K562 (cell line): ENCODE results near the gene FOXO3. TPM values are rescaled to one million over a fixed set of nuclear protein-coding genes. Genes with fewer than 3 reads are reported as not detected.
A peak's percentile ranks its signal among the peaks of the same experiment; 100 is the strongest.

Source experiments
- ATAC-seq: fragments of 200-7000 bp; cut with Tn5 transposase; 3 replicates; pipeline ENCODE4 v1.9.1; 2020; ENCODE audit warnings: moderate library complexity
- BruUV-seq: library from RNA; stranded (reverse); fragments of 400-500 nt; replicated peaks from 2 replicates; lab custom pipeline; 2021; lab: Mats Ljungman, UMichigan
- CTCF ChIA-PET: fragments of 300-600 bp; formaldehyde crosslinking; extraction: SDS; loops from one replicate; lab custom pipeline; 2021; ENCODE audit warnings: low intra/inter-chr PET ratio; lab: Yijun Ruan, JAX
- POLR2A ChIA-PET: fragments of 300-600, 350-650 bp; sonication (Branson Sonifier 250); formaldehyde crosslinking; extraction: SDS; loops from one replicate; lab custom pipeline; 2021; ENCODE audit warnings: antibody characterized with exemption, inconsistent platforms; lab: Yijun Ruan, JAX
- DNase-seq, 4 experiments: peaks; one replicate each; pipeline versions ENCODE4 v3.0.0 to v3.0.0-alpha.2; 2011 to 2018; ENCODE audit warnings: low spot score in 3 of 4, mixed read lengths in 3 of 4; ENCODE audit errors: extremely low read depth in 1 of 4
- FAIRE-seq: peaks from 2 replicates; lab custom pipeline; 2011; peaks lifted over from hg19 to GRCh38; lab: Jason Lieb, UNC
- H2AFZ ChIP-seq: 2 replicates; pipeline ENCODE4 v1.6.0; 2011; ENCODE audit warnings: low read depth, low read length, control low read depth, inconsistent platforms
- H3K27ac ChIP-seq: fragments of 200-600 bp; 3 replicates; pipeline ENCODE4 v1.8.0; 2011; ENCODE audit warnings: low read depth, mild to moderate bottlenecking, control low read depth, inconsistent platforms, low read length, moderate library complexity, mixed read lengths; ENCODE audit errors: extremely low read depth
- H3K27me3 ChIP-seq, 2 experiments: fragments of 300-600 bp in 1 of 2; 2 replicates in 1 of 2; 3 replicates in 1 of 2; pipeline versions ENCODE4 v1.6.0 to v1.8.0; 2011; ENCODE audit warnings: inconsistent platforms in 2 of 2, low read length in 2 of 2, mild to moderate bottlenecking in 1 of 2, mixed read lengths in 1 of 2, moderate library complexity in 1 of 2; ENCODE audit not compliant: control insufficient read depth in 2 of 2, insufficient read depth in 2 of 2
- H3K36me3 ChIP-seq: fragments of 300-600 bp; 3 replicates; pipeline ENCODE4 v1.8.0; 2011; ENCODE audit warnings: mild to moderate bottlenecking, low read length, inconsistent platforms; ENCODE audit not compliant: control insufficient read depth, insufficient read depth
- H3K4me1 ChIP-seq, 2 experiments: fragments of 200-600 bp in 1 of 2; replicated peaks in 1 of 2; 2 replicates in 1 of 2; 3 replicates in 1 of 2; pipeline versions ENCODE4 v1.5.1 to v1.8.0; 2011; ENCODE audit warnings: inconsistent platforms in 2 of 2, low read length in 2 of 2, mild to moderate bottlenecking in 1 of 2, mixed read lengths in 1 of 2, moderate library complexity in 1 of 2; ENCODE audit not compliant: control insufficient read depth in 2 of 2, insufficient read depth in 2 of 2
- H3K4me2 ChIP-seq: 2 replicates; pipeline ENCODE4 v1.6.1; 2011; ENCODE audit warnings: low read length, control low read depth, inconsistent platforms, mixed read lengths; ENCODE audit not compliant: insufficient read depth
- H3K4me3 ChIP-seq: fragments of 200-600 bp; sonication (generic), shearing (Covaris generic); 2 replicates; pipeline ENCODE4 v1.5.1; 2016; ENCODE audit warnings: control low read depth, inconsistent platforms
- H3K79me2 ChIP-seq: fragments of 200-600 bp; 3 replicates; pipeline ENCODE4 v1.8.0; 2011; ENCODE audit warnings: low read length, inconsistent platforms; ENCODE audit not compliant: control insufficient read depth, insufficient read depth
- H3K9ac ChIP-seq, 2 experiments: 2 replicates each; pipeline versions ENCODE4 v1.6.0 to v1.6.1; 2011; ENCODE audit warnings: low read depth in 2 of 2, low read length in 2 of 2, control low read depth in 1 of 2, inconsistent platforms in 1 of 2, mild to moderate bottlenecking in 1 of 2, mixed read lengths in 1 of 2; ENCODE audit not compliant: insufficient read depth in 1 of 2
- H3K9me1 ChIP-seq: one replicate; pipeline ENCODE4 v1.6.0; 2011; ENCODE audit warnings: inconsistent platforms, mild to moderate bottlenecking, low read length, moderate library complexity; ENCODE audit not compliant: control insufficient read depth, insufficient read depth
- H3K9me3 ChIP-seq: replicated peaks from 2 replicates; pipeline ENCODE4 v1.5.1; 2011; ENCODE audit warnings: low read depth, low read length, inconsistent platforms; ENCODE audit not compliant: control insufficient read depth, insufficient read depth
- H4K20me1 ChIP-seq: replicated peaks from 2 replicates; pipeline ENCODE4 v1.6.1; 2011; ENCODE audit warnings: low read length, inconsistent platforms, mixed read lengths; ENCODE audit not compliant: control insufficient read depth, insufficient read depth
- ZBTB17 ChIP-seq: fragments of 450-650 bp; formaldehyde crosslinking; IDR thresholded peaks from 2 replicates; pipeline ENCODE4 v1.4.0; 2020; ENCODE audit warnings: mild to moderate bottlenecking
- WGBS: fragments of 100-300 bp; shearing (Covaris generic); methylation state at CpG from one replicate; pipeline ENCODE4 v1.1.6; 2016; ENCODE audit warnings: low coverage, mixed read lengths; ENCODE audit not compliant: insufficient coverage; ENCODE audit errors: missing lambda C conversion rate; 5-methylcytosine and 5-hydroxymethylcytosine counted together
- in situ Hi-C: fragments of 300-500 bp; cut with MboI; formaldehyde crosslinking; loops from 4 replicates; pipeline ENCODE4 v1.15.0; 2018; ENCODE audit warnings: inconsistent platforms, mixed read lengths
- intact Hi-C: fragments of 100-400 bp; cut with micrococcal nuclease; formaldehyde crosslinking; loops from 2 replicates; pipeline ENCODE4 v1.14.2; 2022
- polyA plus RNA-seq, 8 experiments: library from polyadenylated mRNA; depleted of rRNA in 4 of 8; stranded (reverse) in 5 of 8; unstranded in 3 of 8; fragments of >200 nt; fragmentation: Nextera tagmentation in 2 of 8; fragmentation: Illumina TruSeq in 1 of 8; extraction: Ambion mirVana in 2 of 8; extraction: Trizol in 1 of 8; gene quantifications; 2 replicates each; pipeline versions ENCODE4 v1.2.1 to v1.2.3, GENCODE V29; 2011 to 2014; ENCODE audit warnings: inconsistent platforms in 1 of 8, missing spikeins in 1 of 8
- total RNA-seq, 7 experiments: library from RNA; depleted of rRNA in 6 of 7; stranded (reverse); fragments of >200 nt in 6 of 7; fragmentation: Illumina TruSeq in 2 of 7; extraction: Trizol in 2 of 7; gene quantifications; 2 replicates each; pipeline versions ENCODE4 v1.2.1 to v1.2.3, GENCODE V29; 2011 to 2021; ENCODE audit warnings: low replicate concordance in 1 of 7
- TF ChIP-seq, protein P1 (sequence below), 3 experiments: fragments of 200-800 bp in 1 of 3; sonication (Bioruptor generic) in 1 of 3; sonication (generic) in 1 of 3; formaldehyde crosslinking in 1 of 3; IDR thresholded peaks; 2 replicates each; pipeline versions ENCODE4 v1.6.1 to v1.8.0; 2016 to 2022; ENCODE audit warnings: mild to moderate bottlenecking in 2 of 3, missing compliant biosample characterization in 2 of 3, missing genetic modification characterization in 2 of 3, missing genetic modification reagents in 1 of 3
- TF ChIP-seq, protein P2 (sequence below): fragments of 250-450 bp; sonication (Bioruptor Pico); IDR thresholded peaks from 2 replicates; pipeline ENCODE4 v1.5.0; 2021; ENCODE audit warnings: mild to moderate bottlenecking, borderline replicate concordance
- TF ChIP-seq, protein P3 (sequence below), 2 experiments: fragments of 450-650 bp; IDR thresholded peaks; 2 replicates each; pipeline ENCODE4 v1.6.1; 2016

FOXO3 gene
- total and polyA plus RNA-seq, 9 of the 15 experiments (the other 6 are each of a cell fraction or from before 2014, with no cell fraction given) = 3.0 to 14.6 (median 6.0) TPM

DNA sequence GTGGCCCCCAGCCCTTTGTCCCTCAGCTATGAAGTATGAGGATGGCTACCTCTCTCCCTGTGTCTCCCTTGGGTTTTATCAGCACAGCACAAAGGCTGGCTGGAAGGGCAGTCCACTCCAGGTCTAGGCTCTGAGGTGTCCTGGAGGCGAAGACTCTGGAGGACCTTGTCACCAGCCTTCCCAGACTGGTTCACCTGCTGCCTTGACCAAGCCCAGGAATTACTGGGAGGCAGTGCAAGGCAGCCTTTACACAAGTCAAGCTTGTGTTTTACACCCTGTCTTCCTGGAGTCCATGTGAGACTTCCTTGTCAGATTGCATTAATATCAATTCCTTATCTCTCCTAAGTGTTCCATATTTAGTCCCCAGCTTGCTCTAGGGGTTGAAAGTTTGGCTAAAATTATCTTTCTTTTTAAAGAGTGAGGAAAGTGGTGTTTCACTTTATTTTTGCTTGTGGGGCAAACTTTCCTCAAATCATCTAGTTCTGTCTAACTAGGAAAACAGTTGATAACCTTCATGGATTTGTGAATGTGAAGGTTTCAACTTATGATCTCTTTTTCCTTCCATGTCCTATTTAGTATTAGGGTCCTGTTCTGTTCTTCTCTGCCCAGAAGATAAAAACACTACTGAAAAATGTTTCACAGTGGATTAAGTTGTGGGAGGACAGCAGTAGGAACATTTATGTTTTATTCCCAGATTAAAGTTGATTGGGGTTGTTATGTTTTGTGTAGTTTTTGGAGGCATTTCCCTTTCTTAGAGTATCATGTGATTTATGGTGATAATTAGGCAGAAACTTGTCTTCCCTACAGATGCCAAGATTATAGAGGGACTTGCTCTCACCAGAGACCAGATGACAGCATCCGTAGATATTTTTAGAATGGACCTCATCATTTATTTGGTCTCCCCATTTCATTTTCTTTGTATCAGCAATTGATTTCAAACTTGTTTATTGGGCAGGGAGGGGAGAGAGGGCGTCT lies 114.8 kb downstream of the FOXO3 start:
- in situ Hi-C loops = no loop called here
- H3K4me3 ChIP-seq = no peak overlapping the region
- H3K4me2 ChIP-seq = no peak overlapping the region
- H3K9me1 ChIP-seq = peaks cover 6% of the 10 kb centered on the region
- H3K4me1 ChIP-seq = no peaks in the 10 kb centered on the region; a peak in 3 of 5 replicates
- ATAC-seq (peak; percentile 26; the same call in 1 of the 3 replicates), DNase-seq (no peak), FAIRE-seq (peak; percentile 6)
- H4K20me1 ChIP-seq = peaks cover 24% of the 10 kb centered on the region; the same call in 1 of the 2 replicates
- H3K27ac ChIP-seq = no peak overlapping the region
- ChIA-PET CTCF (no interaction called here), POLR2A (interaction anchor here (0.6 to 1.0 kb wide), 2 partner anchors 11 kb away, joined by 3 read pairs; no protein-coding TSS in a partner anchor)
- no peaks in the 10 kb centered on the region for H3K79me2 ChIP-seq
- no peaks in the 10 kb centered on the region for H3K9me3 ChIP-seq
- H3K9ac ChIP-seq = peak overlapping the region in 1 of 2 experiments; percentile 78; a peak in 1 of 4 replicates
- WGBS = 55% methylated on average over 3 of the region's 3 CpGs
- intact Hi-C loops = no loop called here
- H3K36me3 ChIP-seq = no peaks in the 10 kb centered on the region
- no peak overlapping the region for H2AFZ ChIP-seq
- peak; percentile 90 for TF ChIP-seq ZBTB17 (CRISPR knock-in tag)
- TF ChIP-seq, protein P1, sequence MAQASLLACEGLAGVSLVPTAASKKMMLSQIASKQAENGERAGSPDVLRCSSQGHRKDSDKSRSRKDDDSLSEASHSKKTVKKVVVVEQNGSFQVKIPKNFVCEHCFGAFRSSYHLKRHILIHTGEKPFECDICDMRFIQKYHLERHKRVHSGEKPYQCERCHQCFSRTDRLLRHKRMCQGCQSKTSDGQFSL (CRISPR knock-in tag; IDR thresholded peaks at IDR 0.05) = no peak
- TF ChIP-seq, protein P1 (tag; IDR thresholded peaks at IDR 0.05) = no peak
- TF ChIP-seq, protein P2, sequence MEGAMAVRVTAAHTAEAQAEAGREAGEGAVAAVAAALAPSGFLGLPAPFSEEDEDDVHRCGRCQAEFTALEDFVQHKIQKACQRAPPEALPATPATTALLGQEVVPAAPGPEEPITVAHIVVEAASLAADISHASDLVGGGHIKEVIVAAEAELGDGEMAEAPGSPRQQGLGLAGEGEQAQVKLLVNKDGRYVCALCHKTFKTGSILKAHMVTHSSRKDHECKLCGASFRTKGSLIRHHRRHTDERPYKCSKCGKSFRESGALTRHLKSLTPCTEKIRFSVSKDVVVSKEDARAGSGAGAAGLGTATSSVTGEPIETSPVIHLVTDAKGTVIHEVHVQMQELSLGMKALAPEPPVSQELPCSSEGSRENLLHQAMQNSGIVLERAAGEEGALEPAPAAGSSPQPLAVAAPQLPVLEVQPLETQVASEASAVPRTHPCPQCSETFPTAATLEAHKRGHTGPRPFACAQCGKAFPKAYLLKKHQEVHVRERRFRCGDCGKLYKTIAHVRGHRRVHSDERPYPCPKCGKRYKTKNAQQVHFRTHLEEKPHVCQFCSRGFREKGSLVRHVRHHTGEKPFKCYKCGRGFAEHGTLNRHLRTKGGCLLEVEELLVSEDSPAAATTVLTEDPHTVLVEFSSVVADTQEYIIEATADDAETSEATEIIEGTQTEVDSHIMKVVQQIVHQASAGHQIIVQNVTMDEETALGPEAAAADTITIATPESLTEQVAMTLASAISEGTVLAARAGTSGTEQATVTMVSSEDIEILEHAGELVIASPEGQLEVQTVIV (CRISPR knock-in tag) = no peak
- TF ChIP-seq, protein P3, sequence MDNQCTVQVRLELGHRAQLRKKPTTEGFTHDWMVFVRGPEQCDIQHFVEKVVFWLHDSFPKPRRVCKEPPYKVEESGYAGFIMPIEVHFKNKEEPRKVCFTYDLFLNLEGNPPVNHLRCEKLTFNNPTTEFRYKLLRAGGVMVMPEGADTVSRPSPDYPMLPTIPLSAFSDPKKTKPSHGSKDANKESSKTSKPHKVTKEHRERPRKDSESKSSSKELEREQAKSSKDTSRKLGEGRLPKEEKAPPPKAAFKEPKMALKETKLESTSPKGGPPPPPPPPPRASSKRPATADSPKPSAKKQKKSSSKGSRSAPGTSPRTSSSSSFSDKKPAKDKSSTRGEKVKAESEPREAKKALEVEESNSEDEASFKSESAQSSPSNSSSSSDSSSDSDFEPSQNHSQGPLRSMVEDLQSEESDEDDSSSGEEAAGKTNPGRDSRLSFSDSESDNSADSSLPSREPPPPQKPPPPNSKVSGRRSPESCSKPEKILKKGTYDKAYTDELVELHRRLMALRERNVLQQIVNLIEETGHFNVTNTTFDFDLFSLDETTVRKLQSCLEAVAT (IDR thresholded peaks at IDR 0.05) = peak in 1 of 2 experiments; percentile 46; a peak in 1 of 4 replicates
- H3K27me3 ChIP-seq = no peaks in the 10 kb centered on the region
- BruUV-seq = no TSS peak
